ENCODE results near the gene MAPK8. TPM values are rescaled to one million over a fixed set of nuclear protein-coding genes. Genes with fewer than 3 reads are reported as not detected.

MAPK8 gene
- total and polyA plus RNA-seq, 9 of the 15 experiments (the other 6 are each of a cell fraction or from before 2014, with no cell fraction given): 6.4 to 159 (median 71.0) TPM

DNA sequence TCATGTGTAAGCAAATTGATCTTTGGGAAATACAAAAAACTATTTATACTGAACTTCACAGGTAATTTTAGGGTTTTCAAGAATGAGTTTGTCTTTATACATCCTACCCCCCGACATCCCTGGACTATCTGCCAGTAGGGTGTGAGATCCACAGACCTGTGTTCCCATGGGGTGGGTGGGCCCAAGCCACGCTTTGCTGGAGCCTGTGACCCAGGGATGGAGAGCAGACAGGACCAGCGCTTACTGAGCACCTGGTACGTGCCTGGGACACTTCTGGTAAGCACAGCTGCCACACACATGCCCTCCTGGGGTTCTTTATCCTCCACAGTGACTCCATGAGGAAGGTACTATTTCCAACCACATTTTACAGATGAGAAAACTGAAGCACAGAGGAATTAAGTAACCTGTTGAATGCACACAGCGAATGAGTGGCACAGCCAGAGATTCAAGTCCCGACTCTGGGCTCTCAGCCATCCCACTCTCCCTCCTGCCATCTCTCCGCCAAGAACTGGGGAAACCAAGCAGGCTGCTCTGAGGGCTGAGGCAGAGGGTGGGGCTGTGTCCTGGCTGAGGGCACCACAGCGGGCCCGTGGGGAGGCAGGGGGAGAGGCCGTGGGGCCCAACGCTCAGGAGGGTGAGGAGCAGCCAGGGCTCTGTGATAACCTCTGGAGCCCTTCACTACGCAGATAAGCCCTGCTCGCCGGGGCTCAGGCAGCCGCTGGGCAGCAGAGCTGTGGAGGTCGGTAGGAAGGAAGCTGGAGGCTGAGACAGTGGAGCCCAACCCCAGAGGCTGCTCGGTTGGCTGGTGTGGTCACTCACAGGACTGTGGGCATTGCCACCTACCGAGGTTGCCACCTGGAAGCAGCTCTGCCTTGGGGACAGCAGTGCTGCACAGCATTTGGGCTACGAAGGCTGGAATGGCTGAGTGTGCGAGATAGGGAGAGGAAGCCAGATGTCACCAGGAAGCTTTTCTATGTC, 174.2 kb downstream of the MAPK8 start (continued):
- no peak; the same call in 1 of the 2 replicates for TF ChIP-seq L3MBTL2 (IDR thresholded peaks at IDR 0.05)
- TF ChIP-seq, protein P1, sequence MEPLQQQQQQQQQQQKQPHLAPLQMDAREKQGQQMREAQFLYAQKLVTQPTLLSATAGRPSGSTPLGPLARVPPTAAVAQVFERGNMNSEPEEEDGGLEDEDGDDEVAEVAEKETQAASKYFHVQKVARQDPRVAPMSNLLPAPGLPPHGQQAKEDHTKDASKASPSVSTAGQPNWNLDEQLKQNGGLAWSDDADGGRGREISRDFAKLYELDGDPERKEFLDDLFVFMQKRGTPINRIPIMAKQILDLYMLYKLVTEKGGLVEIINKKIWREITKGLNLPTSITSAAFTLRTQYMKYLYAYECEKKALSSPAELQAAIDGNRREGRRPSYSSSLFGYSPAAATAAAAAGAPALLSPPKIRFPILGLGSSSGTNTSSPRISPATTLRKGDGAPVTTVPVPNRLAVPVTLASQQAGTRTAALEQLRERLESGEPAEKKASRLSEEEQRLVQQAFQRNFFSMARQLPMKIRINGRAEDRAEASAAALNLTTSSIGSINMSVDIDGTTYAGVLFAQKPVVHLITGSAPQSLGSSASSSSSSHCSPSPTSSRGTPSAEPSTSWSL (CRISPR knock-in tag; IDR thresholded peaks at IDR 0.05; ENCODE audit: borderline replicate concordance): 0 out of 2 replicates have a peak, but pooled peaks have one; percentile 16
- TF ChIP-seq, protein P2, sequence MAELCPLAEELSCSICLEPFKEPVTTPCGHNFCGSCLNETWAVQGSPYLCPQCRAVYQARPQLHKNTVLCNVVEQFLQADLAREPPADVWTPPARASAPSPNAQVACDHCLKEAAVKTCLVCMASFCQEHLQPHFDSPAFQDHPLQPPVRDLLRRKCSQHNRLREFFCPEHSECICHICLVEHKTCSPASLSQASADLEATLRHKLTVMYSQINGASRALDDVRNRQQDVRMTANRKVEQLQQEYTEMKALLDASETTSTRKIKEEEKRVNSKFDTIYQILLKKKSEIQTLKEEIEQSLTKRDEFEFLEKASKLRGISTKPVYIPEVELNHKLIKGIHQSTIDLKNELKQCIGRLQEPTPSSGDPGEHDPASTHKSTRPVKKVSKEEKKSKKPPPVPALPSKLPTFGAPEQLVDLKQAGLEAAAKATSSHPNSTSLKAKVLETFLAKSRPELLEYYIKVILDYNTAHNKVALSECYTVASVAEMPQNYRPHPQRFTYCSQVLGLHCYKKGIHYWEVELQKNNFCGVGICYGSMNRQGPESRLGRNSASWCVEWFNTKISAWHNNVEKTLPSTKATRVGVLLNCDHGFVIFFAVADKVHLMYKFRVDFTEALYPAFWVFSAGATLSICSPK (IDR thresholded peaks at IDR 0.05; ENCODE audit: borderline replicate concordance): no peak
- TF ChIP-seq ZBTB7A (IDR thresholded peaks at IDR 0.05; ENCODE audit: borderline replicate concordance, control insufficient read depth, low read depth, low read length): no peak; the same call in 1 of the 2 replicates
- TF ChIP-seq BDP1 (IDR thresholded peaks at IDR 0.05; ENCODE audit: insufficient read depth, insufficient read length): no peak
- TF ChIP-seq CHD1 (IDR thresholded peaks at IDR 0.05; ENCODE audit: low read length): no peak
- TF ChIP-seq PTTG1 (tag; IDR thresholded peaks at IDR 0.05; ENCODE audit: low read depth): no peak
- no peak for TF ChIP-seq ZNF224 (CRISPR knock-in tag; IDR thresholded peaks at IDR 0.05)
- TF ChIP-seq IFI16 (CRISPR knock-in tag; IDR thresholded peaks at IDR 0.05): 0 out of 2 replicates have a peak, but pooled peaks have one; percentile 24
- TF ChIP-seq CREM (IDR thresholded peaks at IDR 0.05; ENCODE audit: low read depth): 0 out of 2 replicates have a peak, but pooled peaks have one; percentile 30
- TF ChIP-seq NR2C1 (IDR thresholded peaks at IDR 0.05): no peak
- no peak for TF ChIP-seq NR2C1 (tag; IDR thresholded peaks at IDR 0.05)
- no peak for TF ChIP-seq SMAD1 (IDR thresholded peaks at IDR 0.05; ENCODE audit: low read depth, low read length, partially characterized antibody)
- no peak for TF ChIP-seq NFE2 (IDR thresholded peaks at IDR 0.05; ENCODE audit: low read depth)
- peak; percentile 79 for TF ChIP-seq CTBP1 (IDR thresholded peaks at IDR 0.05; ENCODE audit: borderline replicate concordance)
- 0 out of 2 replicates have a peak, but pooled peaks have one; percentile 5 for TF ChIP-seq HSF4 (CRISPR knock-in tag; IDR thresholded peaks at IDR 0.05; ENCODE audit: borderline replicate concordance)
- TF ChIP-seq, protein P3, sequence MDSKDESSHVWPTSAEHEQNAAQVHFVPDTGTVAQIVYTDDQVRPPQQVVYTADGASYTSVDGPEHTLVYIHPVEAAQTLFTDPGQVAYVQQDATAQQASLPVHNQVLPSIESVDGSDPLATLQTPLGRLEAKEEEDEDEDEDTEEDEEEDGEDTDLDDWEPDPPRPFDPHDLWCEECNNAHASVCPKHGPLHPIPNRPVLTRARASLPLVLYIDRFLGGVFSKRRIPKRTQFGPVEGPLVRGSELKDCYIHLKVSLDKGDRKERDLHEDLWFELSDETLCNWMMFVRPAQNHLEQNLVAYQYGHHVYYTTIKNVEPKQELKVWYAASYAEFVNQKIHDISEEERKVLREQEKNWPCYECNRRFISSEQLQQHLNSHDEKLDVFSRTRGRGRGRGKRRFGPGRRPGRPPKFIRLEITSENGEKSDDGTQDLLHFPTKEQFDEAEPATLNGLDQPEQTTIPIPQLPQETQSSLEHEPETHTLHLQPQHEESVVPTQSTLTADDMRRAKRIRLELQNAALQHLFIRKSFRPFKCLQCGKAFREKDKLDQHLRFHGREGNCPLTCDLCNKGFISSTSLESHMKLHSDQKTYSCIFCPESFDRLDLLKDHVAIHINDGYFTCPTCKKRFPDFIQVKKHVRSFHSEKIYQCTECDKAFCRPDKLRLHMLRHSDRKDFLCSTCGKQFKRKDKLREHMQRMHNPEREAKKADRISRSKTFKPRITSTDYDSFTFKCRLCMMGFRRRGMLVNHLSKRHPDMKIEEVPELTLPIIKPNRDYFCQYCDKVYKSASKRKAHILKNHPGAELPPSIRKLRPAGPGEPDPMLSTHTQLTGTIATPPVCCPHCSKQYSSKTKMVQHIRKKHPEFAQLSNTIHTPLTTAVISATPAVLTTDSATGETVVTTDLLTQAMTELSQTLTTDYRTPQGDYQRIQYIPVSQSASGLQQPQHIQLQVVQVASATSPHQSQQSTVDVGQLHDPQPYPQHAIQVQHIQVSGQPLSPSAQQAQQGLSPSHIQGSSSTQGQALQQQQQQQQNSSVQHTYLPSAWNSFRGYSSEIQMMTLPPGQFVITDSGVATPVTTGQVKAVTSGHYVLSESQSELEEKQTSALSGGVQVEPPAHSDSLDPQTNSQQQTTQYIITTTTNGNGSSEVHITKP (IDR thresholded peaks at IDR 0.05; ENCODE audit: partially characterized antibody): peak; percentile 3
- TF ChIP-seq HEY1 (CRISPR knock-in tag; IDR thresholded peaks at IDR 0.05; ENCODE audit: borderline replicate concordance): no peak
- no peak for TF ChIP-seq OTX1 (CRISPR knock-in tag; IDR thresholded peaks at IDR 0.05)

All from K562 (cell line).